DMS79 treated with DMSO at 0.1 percent for 48 hours (cell line): ENCODE results near the gene KPNA2.
"Not testable (repeated sequence)": the region's sequence is repeated elsewhere in the genome, so short reads cannot be mapped to it uniquely, and the experiment has no call there.

Experiments used
- DNase-seq: peaks from one replicate; lab custom pipeline; 2025; lab: John Stamatoyannopoulos, UW

The KPNA2 gene

GRCh38 chr17:68035523-68036303, at the start of gene KPNA2:
Gene KPNA2, plus strand, starts transcription at chr17:68035735. Its CDS starts 1,398 bp downstream, at chr17:68037133.
- peak; percentile 82 for DNase-seq

GRCh38 chr17:67990909-67991308, 44.6 kb upstream of the KPNA2 start:
- DNase-seq = no peak

DNA sequence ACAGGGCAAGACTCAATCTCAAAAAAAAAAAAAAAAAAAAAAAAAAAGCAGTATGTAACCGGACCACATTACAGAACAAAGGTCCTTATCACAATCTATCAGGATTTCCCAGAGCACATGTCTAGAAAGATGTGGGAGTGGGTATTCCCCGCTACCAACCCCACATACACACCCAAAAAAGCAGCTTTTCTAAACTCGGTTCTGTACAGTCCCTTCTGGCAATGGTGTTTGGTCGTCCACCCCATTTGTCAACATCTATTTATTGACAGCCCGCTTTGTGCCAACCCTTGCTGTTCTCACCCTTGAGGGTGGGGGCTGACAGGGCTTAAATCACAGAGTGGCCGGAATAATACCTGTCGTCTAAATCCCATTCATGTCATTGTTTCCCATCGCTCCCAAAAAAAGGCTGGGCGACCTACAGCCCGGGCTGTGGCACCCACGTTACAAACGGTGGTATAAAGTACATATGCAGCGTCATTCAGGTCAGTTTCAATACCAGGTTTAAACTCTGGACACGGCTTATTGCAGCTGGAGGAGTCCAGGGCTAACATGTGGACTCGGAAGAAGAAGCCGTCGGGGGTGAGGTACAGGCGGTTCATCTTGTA, 42.9 kb upstream of the KPNA2 start:
- DNase-seq = no peak

- peak; percentile 44 for DNase-seq
Observed at GRCh38 chr17:67993153-67993997, 42.2 kb upstream of the KPNA2 start.

DNA sequence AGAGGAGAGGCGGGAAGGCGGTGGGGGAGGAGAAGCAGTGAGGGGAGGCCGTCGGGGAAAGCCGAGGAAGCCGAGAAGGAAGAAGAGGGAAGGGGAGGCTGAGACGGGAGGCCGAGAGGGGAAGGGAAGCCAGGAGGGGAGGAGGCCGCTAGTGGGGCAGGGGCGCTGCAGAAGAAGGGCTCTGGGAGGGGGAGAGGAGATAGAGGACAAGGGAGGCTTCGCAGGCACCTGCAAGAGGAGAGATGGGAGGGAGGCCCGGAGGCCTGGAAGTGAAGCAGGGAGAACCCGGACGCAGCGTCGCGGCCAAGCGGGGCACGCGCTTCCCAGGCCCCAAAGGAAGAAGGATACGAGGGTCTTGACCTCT, 41.6 kb upstream of the KPNA2 start:
- peak; percentile 21 for DNase-seq

GRCh38 chr17:67994817-67995569, 40.5 kb upstream of the KPNA2 start:
- peak; percentile 16 for DNase-seq

DNA sequence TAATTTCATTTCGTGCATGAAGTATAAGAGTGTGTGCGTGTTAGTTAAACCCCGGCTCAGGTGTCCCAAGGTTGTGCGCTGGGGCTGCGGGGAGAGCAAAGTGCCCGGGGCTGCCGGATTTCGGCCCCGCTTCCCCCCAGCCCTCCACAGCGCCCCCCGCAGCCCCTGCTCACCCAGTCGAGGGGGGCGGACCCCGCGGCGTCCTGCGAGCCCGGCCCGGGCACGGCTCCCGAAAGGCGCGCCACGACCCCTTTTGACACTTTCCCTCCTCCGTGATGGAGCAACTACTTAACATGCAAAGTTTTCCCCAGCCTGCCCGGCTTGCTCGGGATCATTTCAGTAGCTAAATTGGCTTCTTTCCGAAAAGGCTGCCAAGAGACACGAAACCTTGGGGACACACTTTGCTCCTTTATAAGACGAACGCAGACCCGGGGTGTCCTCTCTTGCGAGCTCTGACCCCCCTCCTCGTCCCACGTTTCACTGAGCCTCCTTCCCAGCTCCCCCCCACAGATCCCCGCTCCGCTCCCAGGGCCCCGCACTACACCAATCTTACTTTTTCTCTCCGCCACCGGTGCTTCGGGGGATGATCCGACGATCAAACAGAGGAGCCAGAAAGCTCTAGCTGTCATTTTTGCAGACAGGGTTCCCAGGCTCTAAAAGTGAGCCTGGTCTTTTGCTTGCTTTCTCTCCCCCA, 39.8 kb upstream of the KPNA2 start:
- DNase-seq = no peak

DNA sequence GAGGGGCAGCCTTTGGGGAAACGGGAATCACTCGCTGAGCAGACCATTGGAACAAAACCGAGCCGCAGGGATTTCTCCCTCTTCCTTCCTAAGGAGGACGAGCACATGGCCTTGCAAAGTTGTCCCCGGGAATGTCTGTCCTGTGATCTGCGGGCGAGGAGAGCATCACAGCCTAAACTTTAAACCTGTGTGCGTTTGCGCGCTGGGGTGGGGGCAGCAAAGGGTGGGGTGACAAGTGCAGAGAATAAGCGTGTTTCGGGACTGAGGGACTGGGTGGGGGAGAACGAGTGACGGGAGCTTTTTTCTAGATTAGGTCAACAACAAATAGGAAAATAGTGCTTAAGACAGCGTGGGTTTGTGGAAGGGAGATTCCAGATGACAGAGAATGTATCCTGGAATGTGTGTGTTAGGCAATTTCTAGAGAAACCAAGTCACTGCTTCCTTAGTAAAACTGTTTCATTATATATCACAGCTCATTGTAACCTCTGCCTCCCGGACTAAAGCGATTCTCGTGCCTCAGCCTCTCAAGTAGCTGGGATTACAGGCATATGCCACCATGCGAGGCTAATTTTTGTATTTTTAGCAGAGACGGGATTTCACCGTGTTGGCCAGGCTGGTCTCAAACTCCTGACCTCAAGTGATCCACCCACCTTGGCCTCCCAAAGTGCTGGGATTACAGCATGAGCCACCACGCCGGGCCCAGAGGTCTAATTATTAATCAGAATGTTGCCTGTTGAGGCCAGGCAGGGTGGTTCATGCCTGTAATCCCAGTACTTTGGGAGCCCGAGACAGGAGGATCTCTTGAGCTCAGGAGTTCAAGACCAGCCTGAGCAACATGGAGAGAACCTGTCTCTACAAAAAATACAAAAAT, 39.0 kb upstream of the KPNA2 start, which contains the start of gene C17orf58:
TSS of gene C17orf58 (minus strand) at position 169 of the 871 bp plus-strand sequence. CDS start 271 bp downstream, outside the sequence.
- DNase-seq = not testable (repeated sequence)

DNA sequence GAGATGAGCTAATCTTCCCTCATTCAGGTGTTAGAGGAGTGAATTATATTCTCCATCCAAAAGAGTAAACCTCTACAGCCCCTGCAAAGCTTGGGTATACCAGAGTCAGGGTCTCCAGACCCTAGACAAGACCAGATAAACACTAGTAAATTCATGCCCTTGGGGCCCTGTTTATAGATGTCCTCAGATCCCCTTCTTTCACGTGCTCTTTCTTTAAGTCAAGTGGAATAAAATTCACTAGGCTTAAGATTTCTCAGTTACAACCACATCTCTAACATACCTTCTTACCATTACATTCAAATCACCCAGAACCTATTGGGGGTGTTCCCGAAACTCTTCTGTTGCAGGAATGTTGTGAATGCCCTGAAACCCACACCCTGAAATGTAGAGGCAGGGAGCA, 37.1 kb upstream of the KPNA2 start:
- no peak for DNase-seq

DNA sequence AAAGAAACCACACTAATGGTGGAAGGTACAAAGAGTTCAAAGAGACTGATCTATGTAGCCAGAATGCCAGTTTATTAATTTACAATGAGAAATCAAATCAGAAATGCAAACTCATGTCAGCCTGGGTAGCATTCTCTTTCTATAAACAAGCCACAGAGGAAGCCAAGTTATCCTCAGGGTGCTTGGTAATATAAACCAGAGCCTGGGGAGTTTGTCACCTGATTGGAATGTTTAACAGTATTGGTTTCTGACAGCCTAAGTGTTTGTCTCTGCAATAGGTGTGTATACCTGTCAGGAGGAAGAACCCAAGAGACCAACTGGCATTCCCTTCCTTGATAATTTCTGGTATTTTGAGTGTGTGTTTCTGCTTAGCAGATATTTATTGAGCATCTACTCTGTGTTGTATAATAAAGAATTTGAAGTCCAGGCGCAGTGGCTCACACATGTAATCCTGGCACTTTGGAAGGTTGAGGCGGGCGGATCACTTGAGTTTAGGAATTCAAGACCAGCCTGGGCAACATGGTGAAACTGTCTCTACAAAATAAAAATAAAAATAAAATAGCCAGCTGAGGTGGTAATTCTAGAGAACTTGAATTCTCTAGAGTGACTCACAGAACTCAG, 36.1 kb upstream of the KPNA2 start:
- DNase-seq = no peak

DNA sequence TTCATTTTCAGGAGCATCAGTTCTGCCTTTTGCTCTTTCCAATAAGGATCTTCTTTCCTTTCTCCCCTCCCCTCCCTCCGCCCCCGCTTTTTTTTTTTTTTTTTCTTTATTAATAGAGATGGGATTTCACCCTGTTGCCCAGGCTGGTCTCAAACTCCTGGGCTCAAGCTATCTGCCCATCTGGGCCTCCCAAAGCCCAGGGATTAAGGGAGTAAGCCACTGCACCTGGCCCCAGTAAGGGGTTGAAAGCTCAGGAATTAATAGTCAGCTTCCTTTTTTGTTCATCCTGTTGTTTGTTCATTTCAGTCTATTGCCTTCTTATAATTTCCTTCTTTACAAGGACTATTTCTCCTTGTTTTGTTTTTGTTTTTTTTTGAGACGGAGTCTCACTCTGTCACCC, 31.3 kb upstream of the KPNA2 start:
- DNase-seq = no peak

- no peak for DNase-seq
Observed at GRCh38 chr17:68006797-68007196, 28.7 kb upstream of the KPNA2 start.

- DNase-seq = no peak
Observed at GRCh38 chr17:68011199-68011665, 24.3 kb upstream of the KPNA2 start.

DNA sequence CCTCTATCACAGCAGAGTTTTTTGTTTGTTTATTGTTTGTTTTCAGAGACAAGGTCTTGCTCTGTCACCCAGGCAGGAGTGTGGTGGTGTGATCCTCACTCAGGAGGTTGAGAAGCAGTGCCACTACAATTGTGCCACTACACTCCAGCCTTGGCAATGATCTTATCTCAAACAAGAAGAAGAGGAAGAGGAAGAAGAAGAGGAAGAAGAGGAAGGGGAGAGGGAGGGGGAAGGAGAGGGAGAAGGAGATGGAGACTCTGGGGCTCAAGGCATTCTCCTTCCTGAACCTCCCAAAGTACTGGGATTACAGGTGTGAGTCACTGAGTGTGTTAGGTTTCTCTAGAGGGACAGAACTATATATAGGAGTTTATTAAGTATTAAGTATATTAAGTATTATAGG, 22.1 kb upstream of the KPNA2 start:
- DNase-seq = no peak

GRCh38 chr17:68015081-68015723, 20.3 kb upstream of the KPNA2 start:
- DNase-seq = no peak

DNA sequence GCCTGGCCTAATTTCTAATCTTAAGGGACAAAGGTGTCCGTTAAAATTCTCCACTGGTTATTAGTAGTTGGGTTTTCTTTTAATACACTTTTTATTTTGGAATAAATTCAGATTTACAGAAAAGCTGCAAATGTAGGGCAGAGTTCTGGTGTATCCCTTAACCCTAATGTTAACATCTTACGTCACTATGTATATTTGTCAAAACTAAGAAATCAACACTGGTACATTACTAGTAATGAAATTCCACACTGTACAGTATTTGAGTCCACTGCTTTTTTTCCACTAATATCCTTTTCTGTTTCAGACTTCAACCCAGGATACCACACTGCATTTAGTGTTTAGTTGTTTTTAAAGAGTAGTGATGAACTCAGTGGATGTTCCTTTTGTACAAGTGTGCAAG, 18.7 kb upstream of the KPNA2 start:
- no peak for DNase-seq

DNA sequence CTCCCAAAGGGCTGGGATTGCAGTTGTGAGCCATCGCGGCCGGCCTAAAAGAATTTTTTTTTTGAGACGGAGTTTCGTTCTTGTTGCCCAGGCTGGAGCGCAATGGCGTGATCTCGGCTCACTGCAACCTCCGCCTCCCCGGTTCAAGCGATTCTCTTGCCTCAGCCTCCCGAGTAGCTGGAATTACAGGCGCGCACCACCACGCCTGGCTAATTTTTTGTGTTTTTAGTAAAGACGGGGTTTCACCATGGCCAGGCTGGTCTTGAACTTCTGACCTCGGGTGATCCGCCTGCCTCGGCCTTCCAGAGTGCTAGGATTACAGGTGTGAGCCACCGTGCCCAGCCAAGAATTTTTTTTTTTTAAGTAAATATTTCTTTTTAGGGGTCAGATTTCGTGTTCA, 17.0 kb upstream of the KPNA2 start:
- not testable (repeated sequence) for DNase-seq

- DNase-seq = no peak
Observed at GRCh38 chr17:68019336-68019674, 16.2 kb upstream of the KPNA2 start.

DNA sequence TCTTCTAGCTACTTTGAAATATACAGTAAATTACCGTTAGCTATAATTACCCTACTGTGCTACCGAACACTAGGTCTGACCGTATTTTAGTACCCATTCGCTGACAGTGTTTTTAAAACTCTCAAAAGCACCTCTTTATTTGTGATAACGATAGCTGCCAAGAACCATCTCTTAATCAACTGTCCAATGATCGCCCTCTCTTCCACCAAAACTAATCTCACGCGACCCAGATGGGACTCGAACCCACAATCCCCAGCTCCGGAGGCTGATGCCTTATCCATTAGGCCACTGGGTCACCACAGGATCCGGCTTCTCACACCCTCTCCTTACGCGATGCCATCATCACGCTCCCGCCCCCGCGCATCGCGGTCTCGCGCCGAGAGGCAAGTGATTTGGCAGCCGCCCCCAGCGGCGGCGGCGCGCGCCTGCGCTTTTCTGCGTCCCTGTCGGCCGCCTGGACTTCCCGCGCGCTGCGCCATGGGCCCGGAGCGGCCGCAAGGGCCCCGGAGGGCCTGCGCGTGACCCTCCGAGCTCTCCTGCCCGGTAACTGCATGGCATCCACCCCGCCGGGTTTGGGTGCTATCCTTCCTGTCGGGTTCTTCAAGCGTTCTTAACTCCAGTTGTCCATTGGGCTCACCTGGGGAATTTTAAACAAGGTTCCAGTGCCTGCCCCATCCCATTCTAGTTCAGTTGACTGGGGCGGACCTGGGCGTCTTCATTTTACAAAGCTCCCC, 15.7 kb upstream of the KPNA2 start:
- peak; percentile 72 for DNase-seq
